ENCODE data around the gene ANKH. TPM values are rescaled to one million over a fixed set of nuclear protein-coding genes. Genes with fewer than 3 reads are reported as not detected.
A peak's percentile ranks its signal among the peaks of the same experiment; 100 is the strongest.

The ANKH gene
- total and polyA plus RNA-seq, 2 of the 13 experiments (the other 11 are each of a cell fraction or from before 2014, with no cell fraction given): 25.0 to 36.0 TPM

- TF ChIP-seq THRA (CRISPR knock-in tag; IDR thresholded peaks at IDR 0.05; ENCODE audit: borderline replicate concordance) (peak; percentile 39; the same call in 1 of the 2 replicates), FOXP1 (IDR thresholded peaks at IDR 0.05) (no peak), FOXP1 (CRISPR knock-in tag; IDR thresholded peaks at IDR 0.05) (0 out of 2 replicates have a peak, but pooled peaks have one; percentile 16), IRF9 (CRISPR knock-in tag; IDR thresholded peaks at IDR 0.05; ENCODE audit: borderline replicate concordance) (no peak), ZNF138 (CRISPR knock-in tag; IDR thresholded peaks at IDR 0.05; ENCODE audit: low read depth) (no peak), DDIT3 (CRISPR knock-in tag; IDR thresholded peaks at IDR 0.05) (no peak), IKZF4 (CRISPR knock-in tag; IDR thresholded peaks at IDR 0.05; ENCODE audit: borderline replicate concordance, low read depth, not compliant biosample characterization) (no peak), ZNF772 (CRISPR knock-in tag; IDR thresholded peaks at IDR 0.05) (0 out of 2 replicates have a peak, but pooled peaks have one; percentile 27), ETV6 (CRISPR knock-in tag; conservative IDR thresholded peaks at IDR 0.05) (no peak), ELK4 (CRISPR knock-in tag; IDR thresholded peaks at IDR 0.05; ENCODE audit: borderline replicate concordance) (no peak), RNF219 (CRISPR knock-in tag; IDR thresholded peaks at IDR 0.05) (no peak), SMC3 (IDR thresholded peaks at IDR 0.05; ENCODE audit: low read length) (0 out of 2 replicates have a peak, but pooled peaks have one; percentile 1), SALL1 (CRISPR knock-in tag; IDR thresholded peaks at IDR 0.05) (peak; percentile 81), REL (CRISPR knock-in tag; conservative IDR thresholded peaks at IDR 0.05) (no peak), ZFYVE20 (CRISPR knock-in tag; IDR thresholded peaks at IDR 0.05; ENCODE audit: borderline replicate concordance, low read depth) (no peak), ELF3 (CRISPR knock-in tag; IDR thresholded peaks at IDR 0.05) (no peak), CEBPZ (IDR thresholded peaks at IDR 0.05; ENCODE audit: low read length) (no peak)
These were observed 127.0 kb downstream of the ANKH start (continued) for GRCh38 chr5:14744296-14745187.
